Measurements from ENCODE around the gene PNKD.

The PNKD gene

DNA sequence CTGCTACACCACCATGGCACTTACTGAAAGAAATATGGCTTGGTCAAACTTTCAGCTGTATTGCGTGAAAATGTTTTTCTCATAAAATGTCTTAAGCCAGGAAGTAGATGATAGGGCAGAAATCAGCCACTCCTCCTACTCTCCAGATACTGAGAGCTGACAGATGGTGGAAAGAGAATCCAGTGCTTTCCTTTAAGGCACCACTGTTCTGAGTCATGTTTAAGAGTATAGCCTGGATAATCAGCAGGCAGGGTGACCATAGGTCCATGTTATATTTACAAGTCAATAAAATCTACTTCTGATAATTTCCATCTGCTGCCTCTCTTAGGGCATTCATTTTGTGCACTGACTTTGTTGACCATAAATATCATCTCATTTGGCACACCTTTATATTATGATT lies 31.4 kb upstream of the PNKD start:
- TF ChIP-seq, protein P1, sequence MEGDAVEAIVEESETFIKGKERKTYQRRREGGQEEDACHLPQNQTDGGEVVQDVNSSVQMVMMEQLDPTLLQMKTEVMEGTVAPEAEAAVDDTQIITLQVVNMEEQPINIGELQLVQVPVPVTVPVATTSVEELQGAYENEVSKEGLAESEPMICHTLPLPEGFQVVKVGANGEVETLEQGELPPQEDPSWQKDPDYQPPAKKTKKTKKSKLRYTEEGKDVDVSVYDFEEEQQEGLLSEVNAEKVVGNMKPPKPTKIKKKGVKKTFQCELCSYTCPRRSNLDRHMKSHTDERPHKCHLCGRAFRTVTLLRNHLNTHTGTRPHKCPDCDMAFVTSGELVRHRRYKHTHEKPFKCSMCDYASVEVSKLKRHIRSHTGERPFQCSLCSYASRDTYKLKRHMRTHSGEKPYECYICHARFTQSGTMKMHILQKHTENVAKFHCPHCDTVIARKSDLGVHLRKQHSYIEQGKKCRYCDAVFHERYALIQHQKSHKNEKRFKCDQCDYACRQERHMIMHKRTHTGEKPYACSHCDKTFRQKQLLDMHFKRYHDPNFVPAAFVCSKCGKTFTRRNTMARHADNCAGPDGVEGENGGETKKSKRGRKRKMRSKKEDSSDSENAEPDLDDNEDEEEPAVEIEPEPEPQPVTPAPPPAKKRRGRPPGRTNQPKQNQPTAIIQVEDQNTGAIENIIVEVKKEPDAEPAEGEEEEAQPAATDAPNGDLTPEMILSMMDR (conservative IDR thresholded peaks at IDR 0.05; ENCODE audit: low read length): no peak
- DNase-seq (ENCODE audit: low read depth): no peak

DNA sequence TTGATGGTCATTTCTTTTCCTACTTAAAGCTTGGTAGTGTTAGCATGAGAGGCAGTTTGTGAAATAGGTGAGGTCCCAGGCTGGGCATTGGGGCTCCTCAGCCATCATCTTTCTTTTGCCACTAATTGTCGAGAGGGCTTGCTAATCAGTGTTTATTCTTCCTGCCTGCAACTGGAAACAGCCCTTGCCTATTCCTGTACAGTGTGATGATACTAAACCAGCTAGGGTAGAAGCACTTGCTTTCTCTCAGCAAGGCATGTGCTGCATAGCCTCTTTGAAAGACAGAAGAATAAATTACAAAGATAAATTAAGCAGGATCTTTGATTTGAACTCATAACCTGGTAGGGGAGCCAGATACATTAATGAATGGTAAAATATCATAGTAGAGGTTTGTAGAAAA lies 26.1 kb upstream of the PNKD start:
- TF ChIP-seq, protein P1 (conservative IDR thresholded peaks at IDR 0.05; ENCODE audit: low read length): no peak
- no peak overlapping the region for H3K4me3 ChIP-seq (ENCODE audit: low read length)
- no peak for DNase-seq (ENCODE audit: low read depth)

More for the DNA sequence above, 31.4 kb upstream of the PNKD start:
- H3K4me3 ChIP-seq (ENCODE audit: low read length): no peak overlapping the region

DNA sequence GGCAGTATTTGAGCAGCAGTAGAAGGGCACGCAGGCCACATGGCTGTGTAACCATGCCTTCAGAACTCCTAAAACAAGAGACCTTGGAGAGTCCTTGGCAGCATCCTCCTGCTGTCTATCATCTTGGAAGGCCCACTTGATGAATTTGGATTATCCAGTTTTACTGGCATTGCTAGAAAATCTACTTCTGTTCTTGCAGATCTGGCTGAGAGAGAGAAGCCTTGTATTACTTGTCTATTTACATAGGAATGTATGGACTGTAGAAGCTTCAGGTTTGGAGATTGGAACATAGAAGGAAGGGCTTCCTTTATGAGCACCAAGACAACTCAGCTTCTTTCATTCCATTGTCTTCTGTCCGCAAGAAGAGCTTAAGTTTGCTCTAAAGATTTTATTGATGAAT lies 25.7 kb upstream of the PNKD start:
- TF ChIP-seq, protein P1 (conservative IDR thresholded peaks at IDR 0.05; ENCODE audit: low read length): no peak
- no peak for DNase-seq (ENCODE audit: low read depth)
- H3K4me3 ChIP-seq (ENCODE audit: low read length): no peak overlapping the region

DNA sequence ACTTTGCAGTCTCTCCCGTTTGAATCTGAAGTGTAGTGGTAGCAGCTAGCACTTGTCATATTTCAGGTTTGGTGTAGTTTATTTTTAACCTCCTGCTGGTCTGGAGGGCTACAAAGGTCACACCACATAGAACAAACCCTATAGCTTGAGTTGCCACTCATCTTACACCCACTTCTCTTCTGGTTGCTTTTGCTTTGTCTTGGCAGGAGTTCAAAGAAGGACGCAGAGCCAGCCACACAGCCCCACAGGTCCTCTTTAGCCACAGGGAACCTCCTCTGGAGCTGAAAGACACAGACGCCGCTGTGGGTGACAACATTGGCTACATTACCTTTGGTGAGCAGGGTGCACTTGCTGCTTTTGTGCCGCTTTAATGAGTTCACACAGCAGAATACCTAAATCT lies 25.1 kb upstream of the PNKD start:
- DNase-seq (ENCODE audit: low read depth): no peak
- TF ChIP-seq, protein P1 (conservative IDR thresholded peaks at IDR 0.05; ENCODE audit: low read length): no peak
- H3K4me3 ChIP-seq (ENCODE audit: low read length): no peak overlapping the region

DNA sequence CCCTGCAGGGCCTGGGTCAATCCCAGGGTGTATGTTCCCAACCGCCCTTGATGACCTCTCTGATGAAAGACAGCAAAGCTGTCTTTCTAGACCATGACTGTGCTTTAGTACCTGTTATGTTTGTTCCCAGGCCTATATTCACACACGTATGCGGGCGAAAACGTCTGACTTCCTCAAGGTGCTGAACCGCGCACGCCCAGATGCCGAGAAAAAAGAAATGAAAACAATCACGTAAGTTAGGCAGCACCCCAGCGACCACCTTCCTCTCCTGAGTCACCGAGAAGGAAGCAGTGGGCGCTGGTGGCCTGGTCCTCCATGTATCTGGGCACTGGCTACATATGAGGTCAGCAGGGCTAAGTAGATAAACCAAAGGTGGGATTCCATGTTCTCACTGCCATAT lies 20.6 kb upstream of the PNKD start:
- TF ChIP-seq, protein P1 (conservative IDR thresholded peaks at IDR 0.05; ENCODE audit: low read length): no peak
- H3K4me3 ChIP-seq (ENCODE audit: low read length): no peak overlapping the region
- no peak for DNase-seq (ENCODE audit: low read depth)

DNA sequence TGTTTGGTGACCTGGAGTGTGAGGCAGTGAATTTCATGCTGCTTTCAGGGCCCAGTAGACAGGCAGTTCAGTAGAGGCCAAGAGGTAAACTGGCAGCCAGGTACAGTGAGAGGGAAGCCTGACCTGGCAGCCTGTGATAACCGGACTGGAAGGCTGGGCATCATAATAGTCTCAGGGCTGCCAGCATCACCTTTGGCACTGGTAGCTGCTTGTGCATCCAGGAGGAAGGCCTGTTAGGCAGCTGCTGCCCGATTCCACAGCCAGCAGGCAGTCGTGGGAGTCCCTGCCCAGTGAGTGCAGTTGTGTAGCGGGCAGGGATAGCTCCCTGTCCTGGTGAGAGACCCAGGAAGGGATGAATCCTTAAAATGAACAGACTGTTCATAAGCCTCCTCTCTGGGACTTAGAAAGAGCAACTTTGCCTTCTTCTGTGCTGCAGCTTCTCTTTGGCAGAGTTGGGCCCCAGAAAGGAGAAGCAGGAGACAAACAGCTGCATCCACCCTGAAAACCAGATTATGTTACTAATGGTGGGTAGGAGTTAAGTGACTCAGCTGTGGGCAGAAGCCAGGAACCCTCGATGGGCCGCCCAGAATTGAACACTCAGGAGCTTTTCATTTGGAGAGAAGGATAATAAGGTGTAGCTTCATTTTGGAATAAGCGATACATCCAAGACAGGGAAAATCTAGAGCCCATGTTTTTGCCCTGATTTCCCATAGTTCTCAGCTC lies 17.6 kb upstream of the PNKD start:
- TF ChIP-seq, protein P1 (conservative IDR thresholded peaks at IDR 0.05; ENCODE audit: low read length): no peak
- no peak for DNase-seq (ENCODE audit: low read depth)
- H3K4me3 ChIP-seq (ENCODE audit: low read length): no peak overlapping the region

DNA sequence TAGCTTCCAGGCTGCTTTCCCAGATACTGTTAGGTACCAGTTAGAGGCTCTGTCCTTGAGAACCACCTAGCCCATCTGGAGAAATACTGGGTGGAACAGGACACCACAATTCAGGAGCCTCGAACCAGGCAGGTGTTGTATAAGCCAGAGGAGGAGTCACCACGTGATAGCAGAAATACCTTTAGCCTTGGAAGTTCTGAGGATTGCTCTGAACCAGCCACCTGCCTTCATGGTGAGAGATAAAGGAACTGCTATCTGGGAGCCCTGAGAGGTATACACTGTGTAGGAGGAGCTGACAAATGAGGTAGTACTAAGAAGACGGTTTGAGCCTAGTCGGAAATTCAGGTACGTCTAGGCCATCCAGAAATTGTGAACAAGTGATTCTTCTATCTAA lies 17.1 kb upstream of the PNKD start:
- no peak for DNase-seq (ENCODE audit: low read depth)
- H3K4me3 ChIP-seq (ENCODE audit: low read length): no peak overlapping the region
- TF ChIP-seq, protein P1 (conservative IDR thresholded peaks at IDR 0.05; ENCODE audit: low read length): no peak

All from AG10803 (cell line).